Natural killer cell (primary cell): Measurements from ENCODE around the gene ABTB2. TPM values are rescaled to one million over a fixed set of nuclear protein-coding genes. Genes with fewer than 3 reads are reported as not detected.
A peak's percentile ranks its signal among the peaks of the same experiment; 100 is the strongest.

Source experiments
- ATAC-seq, 3 donors: fragments of 150-1000 bp in 2 of 3; fragments of 200-7000 bp in 1 of 3; cut with Tn5 transposase; 1 replicate in 1 of 3; 2 replicates in 2 of 3; pipeline ENCODE4 v1.10.0; 2021; ENCODE audit warnings: mild to moderate bottlenecking in 2 of 3, moderate library complexity in 2 of 3
- DNase-seq, 2 donors: peaks; one replicate each; pipeline versions ENCODE4 v3.0.0 to v3.0.0-alpha.2; 2013 to 2021; ENCODE audit warnings: mixed read lengths in 1 of 2
- H3K27ac ChIP-seq: one replicate; pipeline ENCODE4 v1.5.1; 2013; ENCODE audit warnings: mild to moderate bottlenecking, low read length
- H3K27me3 ChIP-seq: one replicate; pipeline ENCODE4 v1.6.1; 2013; ENCODE audit warnings: low read length; ENCODE audit not compliant: control insufficient read depth, insufficient read depth
- H3K36me3 ChIP-seq: one replicate; pipeline ENCODE4 v1.6.1; 2013; ENCODE audit warnings: low read length; ENCODE audit not compliant: control insufficient read depth, insufficient read depth
- H3K4me1 ChIP-seq: one replicate; pipeline ENCODE4 v1.6.1; 2013; ENCODE audit warnings: low read length; ENCODE audit not compliant: control insufficient read depth, insufficient read depth
- H3K4me3 ChIP-seq: one replicate; pipeline ENCODE4 v1.5.1; 2013; ENCODE audit warnings: low read length
- H3K9me3 ChIP-seq: one replicate; pipeline ENCODE4 v1.6.1; 2013; ENCODE audit warnings: low read length; ENCODE audit not compliant: control insufficient read depth, insufficient read depth
- H3K27ac Mint-ChIP-seq, 2 donors: one replicate each; pipeline ENCODE4 v1.8.0; 2022; ENCODE audit warnings: mild to moderate bottlenecking in 2 of 2, mixed read lengths in 2 of 2, moderate library complexity in 1 of 2
- H3K27me3 Mint-ChIP-seq, 2 donors: one replicate each; pipeline ENCODE4 v1.8.0; 2022; ENCODE audit warnings: low read depth in 2 of 2, mixed read lengths in 2 of 2
- H3K36me3 Mint-ChIP-seq: one replicate; pipeline ENCODE4 v1.8.0; 2022; ENCODE audit warnings: mixed read lengths
- H3K4me1 Mint-ChIP-seq, 2 donors: one replicate each; pipeline ENCODE4 v1.8.0; 2022; ENCODE audit warnings: mixed read lengths in 2 of 2
- H3K4me3 Mint-ChIP-seq: one replicate; pipeline ENCODE4 v1.8.0; 2022; ENCODE audit warnings: mild to moderate bottlenecking, moderate library complexity, mixed read lengths
- H3K9me3 Mint-ChIP-seq, 2 donors: one replicate each; pipeline ENCODE4 v1.8.0; 2022; ENCODE audit warnings: mixed read lengths in 2 of 2
- WGBS: methylation state at CpG from one replicate; pipeline ENCODE4 v1.1.7; 2013; ENCODE audit warnings: missing lambda C conversion rate; ENCODE audit not compliant: insufficient coverage; 5-methylcytosine and 5-hydroxymethylcytosine counted together
- intact Hi-C: fragments of 100-400 bp; cut with micrococcal nuclease; formaldehyde crosslinking; loops from one replicate; pipeline ENCODE4 v1.14.2; 2022
- total RNA-seq, 4 donors: library from RNA; stranded (reverse); fragments of 120-200 nt in 1 of 4; gene quantifications; one replicate each; pipeline versions ENCODE4 v1.2.3 to v1.2.4, GENCODE V29; 2013 to 2022
- TF ChIP-seq, protein P1 (sequence below): fragments of 200-600 bp; IDR thresholded peaks from one replicate; pipeline ENCODE4 v1.8.0; 2022; ENCODE audit warnings: antibody characterized with exemption

Gene ABTB2
- total RNA-seq, 3 donors from 2014 or later (not counting 1 experiment from before 2014, with no cell fraction given) = 0.65 to 1.7 (median 1.1) TPM

DNA sequence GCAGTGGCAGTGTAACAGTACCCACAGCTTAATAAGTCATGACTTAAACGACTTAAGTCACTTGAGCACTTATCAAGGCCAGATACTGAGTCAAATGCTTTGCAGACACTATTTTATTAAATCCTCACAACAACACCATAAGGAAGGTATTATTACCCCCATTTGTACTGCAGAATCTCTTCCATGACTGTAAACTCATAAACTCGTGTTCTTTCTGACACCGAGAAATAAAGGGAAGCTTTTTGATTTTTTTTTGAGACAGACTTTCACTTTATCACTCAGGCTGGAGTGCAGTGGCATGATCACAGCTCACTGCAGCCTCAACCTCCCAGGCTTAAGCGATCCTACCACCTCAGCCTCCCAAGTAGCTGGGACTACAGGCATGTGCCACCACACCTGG is 103.8 kb downstream of the ABTB2 start:
- Histone ChIP-seq H3K4me1 (peaks cover 28% of the 10 kb centered on the region), H3K9me3 (no peaks in the 10 kb centered on the region), H3K27ac (no peak overlapping the region), H3K36me3 (no peaks in the 10 kb centered on the region), H3K4me3 (no peak overlapping the region), H3K27me3 (no peaks in the 10 kb centered on the region)
- no peak overlapping the region for H3K4me3 Mint-ChIP-seq
- DNase-seq = no peak
- intact Hi-C loops = no loop called here
- H3K9me3 Mint-ChIP-seq = no peaks in the 10 kb centered on the region
- H3K4me1 Mint-ChIP-seq = peaks cover 27 to 32% of the 10 kb centered on the region in 2 donors
- peaks cover 17 to 21% of the 10 kb centered on the region in 2 donors for H3K27me3 Mint-ChIP-seq
- TF ChIP-seq, protein P1, sequence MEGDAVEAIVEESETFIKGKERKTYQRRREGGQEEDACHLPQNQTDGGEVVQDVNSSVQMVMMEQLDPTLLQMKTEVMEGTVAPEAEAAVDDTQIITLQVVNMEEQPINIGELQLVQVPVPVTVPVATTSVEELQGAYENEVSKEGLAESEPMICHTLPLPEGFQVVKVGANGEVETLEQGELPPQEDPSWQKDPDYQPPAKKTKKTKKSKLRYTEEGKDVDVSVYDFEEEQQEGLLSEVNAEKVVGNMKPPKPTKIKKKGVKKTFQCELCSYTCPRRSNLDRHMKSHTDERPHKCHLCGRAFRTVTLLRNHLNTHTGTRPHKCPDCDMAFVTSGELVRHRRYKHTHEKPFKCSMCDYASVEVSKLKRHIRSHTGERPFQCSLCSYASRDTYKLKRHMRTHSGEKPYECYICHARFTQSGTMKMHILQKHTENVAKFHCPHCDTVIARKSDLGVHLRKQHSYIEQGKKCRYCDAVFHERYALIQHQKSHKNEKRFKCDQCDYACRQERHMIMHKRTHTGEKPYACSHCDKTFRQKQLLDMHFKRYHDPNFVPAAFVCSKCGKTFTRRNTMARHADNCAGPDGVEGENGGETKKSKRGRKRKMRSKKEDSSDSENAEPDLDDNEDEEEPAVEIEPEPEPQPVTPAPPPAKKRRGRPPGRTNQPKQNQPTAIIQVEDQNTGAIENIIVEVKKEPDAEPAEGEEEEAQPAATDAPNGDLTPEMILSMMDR = no peak
- no peak overlapping the region for H3K27ac Mint-ChIP-seq
- H3K36me3 Mint-ChIP-seq = no peaks in the 10 kb centered on the region
- no peak for ATAC-seq
- 79% methylated on average over 4 of the region's 4 CpGs for WGBS

DNA sequence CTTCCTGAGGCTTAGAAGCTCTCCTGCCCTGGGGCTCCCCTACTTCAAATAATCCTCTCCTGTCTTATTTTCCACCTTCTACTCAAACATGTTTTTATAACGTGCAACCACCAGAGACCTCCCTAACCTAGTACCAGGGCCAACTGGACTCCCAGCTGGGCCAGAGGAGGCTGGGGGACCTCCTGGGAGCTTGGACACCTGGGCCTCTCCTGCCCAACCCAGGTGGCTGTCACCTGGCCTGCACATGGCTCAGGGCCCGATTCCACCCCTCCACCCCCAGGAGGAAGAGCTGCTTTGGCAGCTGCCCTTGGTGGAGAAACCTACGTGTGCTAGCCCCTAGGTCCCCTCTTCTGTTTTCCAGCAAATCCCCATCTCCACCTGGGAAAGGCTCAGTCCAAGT is 105.2 kb downstream of the ABTB2 start:
- H3K4me1 Mint-ChIP-seq = peaks cover 38 to 44% of the 10 kb centered on the region in 2 donors
- no peak overlapping the region for H3K4me3 Mint-ChIP-seq
- Histone ChIP-seq H3K36me3 (no peaks in the 10 kb centered on the region), H3K4me1 (peaks cover 39% of the 10 kb centered on the region), H3K27ac (no peak overlapping the region), H3K27me3 (no peaks in the 10 kb centered on the region), H3K9me3 (no peaks in the 10 kb centered on the region), H3K4me3 (no peak overlapping the region)
- peaks cover 17 to 21% of the 10 kb centered on the region in 2 donors for H3K27me3 Mint-ChIP-seq
- no peaks in the 10 kb centered on the region for H3K36me3 Mint-ChIP-seq
- WGBS = 92% methylated on average over 3 of the region's 3 CpGs
- ATAC-seq (no peak), DNase-seq (no peak)
- TF ChIP-seq, protein P1 = no peak
- H3K9me3 Mint-ChIP-seq = no peaks in the 10 kb centered on the region
- intact Hi-C loops = no loop called here
- peak overlapping the region; percentile 29 to 72 for H3K27ac Mint-ChIP-seq

- H3K36me3 Mint-ChIP-seq = no peaks in the 10 kb centered on the region
- intact Hi-C loops = no loop called here
- TF ChIP-seq, protein P1 = no peak
- H3K4me1 ChIP-seq = peaks cover 39% of the 10 kb centered on the region
- no peak overlapping the region for H3K4me3 Mint-ChIP-seq
- no peaks in the 10 kb centered on the region for H3K9me3 Mint-ChIP-seq
- H3K4me1 Mint-ChIP-seq = peaks cover 42 to 47% of the 10 kb centered on the region in 2 donors
- no peaks in the 10 kb centered on the region for H3K27me3 ChIP-seq
- WGBS = 89% methylated on average over 7 of the region's 7 CpGs
- H3K4me3 ChIP-seq = no peak overlapping the region
- DNase-seq (no peak), ATAC-seq (no peak)
- H3K27me3 Mint-ChIP-seq = peaks cover 16 to 21% of the 10 kb centered on the region in 2 donors
- no peaks in the 10 kb centered on the region for H3K36me3 ChIP-seq
- no peak overlapping the region for H3K27ac ChIP-seq
- peak overlapping the region; percentile 29 to 78 for H3K27ac Mint-ChIP-seq
- H3K9me3 ChIP-seq = no peaks in the 10 kb centered on the region
These were observed 105.8 kb downstream of the ABTB2 start for GRCh38 chr11:34252015-34252414.

DNA sequence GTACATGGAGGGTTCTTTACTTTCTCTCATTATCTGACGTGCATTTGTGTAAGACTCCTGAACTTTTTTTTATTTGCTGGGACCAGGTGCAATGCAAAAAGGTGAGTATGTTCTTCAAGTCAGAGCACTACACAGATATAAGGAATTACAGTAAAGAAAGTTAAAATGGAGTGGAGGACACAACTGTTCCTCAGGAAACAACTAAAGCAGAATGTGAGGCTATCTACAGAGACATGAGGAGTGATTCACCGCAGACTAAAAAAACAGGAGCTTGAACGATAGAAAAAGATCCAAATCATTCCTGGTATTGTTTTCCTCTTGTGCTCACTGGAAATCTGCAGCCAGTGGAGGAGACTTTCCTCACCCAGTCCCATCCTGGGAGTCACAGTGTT is 106.2 kb downstream of the ABTB2 start:
- H3K4me1 ChIP-seq = peaks cover 39% of the 10 kb centered on the region
- ATAC-seq (no peak), DNase-seq (no peak)
- TF ChIP-seq, protein P1 = no peak
- peak overlapping the region; percentile 16 to 78 for H3K27ac Mint-ChIP-seq
- no peaks in the 10 kb centered on the region for H3K36me3 Mint-ChIP-seq
- H3K4me3 ChIP-seq = no peak overlapping the region
- 61% methylated on average over 3 of the region's 3 CpGs for WGBS
- peak overlapping the region; percentile 37 for H3K27ac ChIP-seq
- no peaks in the 10 kb centered on the region for H3K36me3 ChIP-seq
- H3K9me3 ChIP-seq = no peaks in the 10 kb centered on the region
- peak overlapping the region; percentile 62 for H3K4me3 Mint-ChIP-seq
- H3K27me3 ChIP-seq = no peaks in the 10 kb centered on the region
- no peaks in the 10 kb centered on the region for H3K9me3 Mint-ChIP-seq
- peaks cover 42 to 47% of the 10 kb centered on the region in 2 donors for H3K4me1 Mint-ChIP-seq
- H3K27me3 Mint-ChIP-seq = peaks cover 14 to 16% of the 10 kb centered on the region in 2 donors
- intact Hi-C loops = no loop called here
